Osteoblast (primary cell): ENCODE measurements around the gene ACOT7. TPM values are rescaled to one million over a fixed set of nuclear protein-coding genes. Genes with fewer than 3 reads are reported as not detected.
A peak's percentile ranks its signal among the peaks of the same experiment; 100 is the strongest.

Experiments used
- DNase-seq: peaks from one replicate; pipeline ENCODE4 v3.0.0; 2011; ENCODE audit warnings: low spot score, mixed read lengths; ENCODE audit not compliant: insufficient read length; ENCODE audit errors: missing footprints
- H2AFZ ChIP-seq: 2 replicates; pipeline ENCODE4 v1.6.0; 2011; ENCODE audit warnings: mild to moderate bottlenecking, low read length
- H3K27ac ChIP-seq: 2 replicates; pipeline ENCODE4 v1.5.1; 2011; ENCODE audit warnings: mild to moderate bottlenecking, low read depth, low read length, moderate library complexity
- H3K27me3 ChIP-seq: 2 replicates; pipeline ENCODE4 v1.6.0; 2012; ENCODE audit warnings: mild to moderate bottlenecking, control low read depth, inconsistent platforms, low read length, moderate library complexity; ENCODE audit not compliant: insufficient read depth
- H3K36me3 ChIP-seq: 2 replicates; pipeline ENCODE4 v1.5.1; 2011; ENCODE audit warnings: mild to moderate bottlenecking, low read length, control low read depth, moderate library complexity; ENCODE audit not compliant: insufficient read depth
- H3K4me1 ChIP-seq: 2 replicates; pipeline ENCODE4 v1.5.1; 2011; ENCODE audit warnings: mild to moderate bottlenecking, low read length, control low read depth, moderate library complexity; ENCODE audit not compliant: insufficient read depth
- H3K4me2 ChIP-seq: 2 replicates; pipeline ENCODE4 v1.6.0; 2011; ENCODE audit warnings: mild to moderate bottlenecking, low read length; ENCODE audit not compliant: insufficient read depth
- H3K4me3 ChIP-seq: fragments of 200-600 bp; sonication (generic); 3 replicates; pipeline ENCODE4 v1.5.1; 2012; ENCODE audit warnings: mild to moderate bottlenecking, low read length, inconsistent platforms; ENCODE audit not compliant: insufficient read depth
- H3K79me2 ChIP-seq: 2 replicates; pipeline ENCODE4 v1.6.0; 2012; ENCODE audit warnings: mild to moderate bottlenecking, low read length, control low read depth, inconsistent platforms; ENCODE audit not compliant: insufficient read depth
- H3K9me3 ChIP-seq: 2 replicates; pipeline ENCODE4 v1.5.1; 2011; ENCODE audit warnings: low read depth, low read length, control low read depth
- H4K20me1 ChIP-seq: 2 replicates; pipeline ENCODE4 v1.6.0; 2012; ENCODE audit warnings: mild to moderate bottlenecking, low read length, control low read depth; ENCODE audit not compliant: insufficient read depth
- total RNA-seq: library from RNA; depleted of rRNA; stranded (reverse); fragments of >200 nt; gene quantifications from 2 replicates; pipeline ENCODE4 v1.2.3, GENCODE V29; 2012
- TF ChIP-seq, protein P1 (sequence below): IDR thresholded peaks from 2 replicates; pipeline ENCODE4 v1.5.1; 2011; ENCODE audit warnings: mild to moderate bottlenecking, low read depth, low read length, moderate library complexity; ENCODE audit errors: extremely low read depth

ACOT7 gene
- total RNA-seq, result 9.1 and 10.9 TPM in 2 replicates

GRCh38 chr1:6393400-6394187 lies at the start of gene ACOT7:
TSS of gene ACOT7 (minus strand) at chr1:6393767. CDS start at chr1:6393399, 368 bp downstream.
- no peaks in the 10 kb centered on the region for H3K36me3 ChIP-seq
- no peaks in the 10 kb centered on the region for H3K9me3 ChIP-seq
- DNase-seq, result peak; percentile 100
- H3K4me3 ChIP-seq, result peak within 1 kb of the TSS; percentile 81
- TF ChIP-seq, protein P1, sequence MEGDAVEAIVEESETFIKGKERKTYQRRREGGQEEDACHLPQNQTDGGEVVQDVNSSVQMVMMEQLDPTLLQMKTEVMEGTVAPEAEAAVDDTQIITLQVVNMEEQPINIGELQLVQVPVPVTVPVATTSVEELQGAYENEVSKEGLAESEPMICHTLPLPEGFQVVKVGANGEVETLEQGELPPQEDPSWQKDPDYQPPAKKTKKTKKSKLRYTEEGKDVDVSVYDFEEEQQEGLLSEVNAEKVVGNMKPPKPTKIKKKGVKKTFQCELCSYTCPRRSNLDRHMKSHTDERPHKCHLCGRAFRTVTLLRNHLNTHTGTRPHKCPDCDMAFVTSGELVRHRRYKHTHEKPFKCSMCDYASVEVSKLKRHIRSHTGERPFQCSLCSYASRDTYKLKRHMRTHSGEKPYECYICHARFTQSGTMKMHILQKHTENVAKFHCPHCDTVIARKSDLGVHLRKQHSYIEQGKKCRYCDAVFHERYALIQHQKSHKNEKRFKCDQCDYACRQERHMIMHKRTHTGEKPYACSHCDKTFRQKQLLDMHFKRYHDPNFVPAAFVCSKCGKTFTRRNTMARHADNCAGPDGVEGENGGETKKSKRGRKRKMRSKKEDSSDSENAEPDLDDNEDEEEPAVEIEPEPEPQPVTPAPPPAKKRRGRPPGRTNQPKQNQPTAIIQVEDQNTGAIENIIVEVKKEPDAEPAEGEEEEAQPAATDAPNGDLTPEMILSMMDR, result peak; percentile 8
- peak within 1 kb of the TSS; percentile 84 for H3K4me2 ChIP-seq
- no peaks in the 10 kb centered on the region for H3K27me3 ChIP-seq
- peak within 1 kb of the TSS; percentile 93 for H2AFZ ChIP-seq
- no peaks in the 10 kb centered on the region for H4K20me1 ChIP-seq
- peak within 1 kb of the TSS; percentile 79 for H3K27ac ChIP-seq
- H3K4me1 ChIP-seq, result peaks cover 16% of the 10 kb centered on the region
- H3K79me2 ChIP-seq, result peaks cover 32% of the 10 kb centered on the region

GRCh38 chr1:6441586-6441985 lies 48.0 kb upstream of the ACOT7 start:
- H2AFZ ChIP-seq, result no peak overlapping the region
- DNase-seq, result no peak
- H3K4me3 ChIP-seq, result no peak overlapping the region
- H3K36me3 ChIP-seq, result no peaks in the 10 kb centered on the region
- H3K4me1 ChIP-seq, result no peaks in the 10 kb centered on the region
- no peaks in the 10 kb centered on the region for H3K79me2 ChIP-seq
- no peak overlapping the region for H3K4me2 ChIP-seq
- no peak overlapping the region for H3K27ac ChIP-seq
- no peaks in the 10 kb centered on the region for H4K20me1 ChIP-seq
- TF ChIP-seq, protein P1, result no peak
- H3K27me3 ChIP-seq, result peaks cover 16% of the 10 kb centered on the region
- H3K9me3 ChIP-seq, result no peaks in the 10 kb centered on the region

- Histone ChIP-seq H4K20me1 (no peaks in the 10 kb centered on the region), H3K27ac (no peak overlapping the region), H3K27me3 (peaks cover 12% of the 10 kb centered on the region), H3K9me3 (no peaks in the 10 kb centered on the region), H3K4me2 (no peak overlapping the region), H3K4me1 (no peaks in the 10 kb centered on the region), H3K36me3 (no peaks in the 10 kb centered on the region), H2AFZ (no peak overlapping the region), H3K79me2 (no peaks in the 10 kb centered on the region), H3K4me3 (no peak overlapping the region)
- TF ChIP-seq, protein P1, result no peak
- peak; percentile 96 for DNase-seq
Observed at GRCh38 chr1:6440198-6441126, 46.9 kb upstream of the ACOT7 start.
